Subcutaneous adipose tissue (tissue), 4 donors: ENCODE results near the gene CASKIN1. TPM values are rescaled to one million over a fixed set of nuclear protein-coding genes. Genes with fewer than 3 reads are reported as not detected.

Experiments used
- total RNA-seq, 4 donors: library from RNA; depleted of rRNA; stranded (reverse); fragments of >200 nt; gene quantifications; one replicate each; pipeline ENCODE4 v1.1.0, GENCODE V29; 2016
- TF ChIP-seq, protein P1 (sequence below): fragments of 450-650 bp; IDR thresholded peaks from one replicate; pipeline ENCODE4 v1.5.1; 2016; ENCODE audit warnings: low read depth, mild to moderate bottlenecking, control low read depth, antibody characterized with exemption, moderate library complexity

Gene CASKIN1
- total RNA-seq, 4 donors from 2014 or later = not detected

DNA sequence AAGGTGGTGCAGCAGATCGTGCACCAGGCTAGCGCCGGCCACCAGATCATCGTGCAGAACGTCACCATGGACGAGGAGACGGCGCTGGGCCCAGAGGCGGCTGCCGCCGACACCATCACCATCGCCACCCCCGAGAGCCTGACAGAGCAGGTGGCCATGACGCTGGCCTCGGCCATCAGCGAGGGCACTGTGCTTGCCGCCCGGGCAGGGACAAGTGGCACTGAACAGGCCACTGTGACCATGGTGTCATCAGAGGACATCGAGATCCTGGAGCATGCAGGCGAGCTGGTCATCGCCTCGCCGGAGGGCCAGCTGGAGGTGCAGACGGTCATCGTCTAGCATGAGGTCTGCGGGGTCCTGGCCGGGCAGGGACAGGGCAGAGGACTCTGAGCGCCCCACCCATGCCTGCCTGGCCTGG lies 38.8 kb upstream of the CASKIN1 start:
- TF ChIP-seq, protein P1, sequence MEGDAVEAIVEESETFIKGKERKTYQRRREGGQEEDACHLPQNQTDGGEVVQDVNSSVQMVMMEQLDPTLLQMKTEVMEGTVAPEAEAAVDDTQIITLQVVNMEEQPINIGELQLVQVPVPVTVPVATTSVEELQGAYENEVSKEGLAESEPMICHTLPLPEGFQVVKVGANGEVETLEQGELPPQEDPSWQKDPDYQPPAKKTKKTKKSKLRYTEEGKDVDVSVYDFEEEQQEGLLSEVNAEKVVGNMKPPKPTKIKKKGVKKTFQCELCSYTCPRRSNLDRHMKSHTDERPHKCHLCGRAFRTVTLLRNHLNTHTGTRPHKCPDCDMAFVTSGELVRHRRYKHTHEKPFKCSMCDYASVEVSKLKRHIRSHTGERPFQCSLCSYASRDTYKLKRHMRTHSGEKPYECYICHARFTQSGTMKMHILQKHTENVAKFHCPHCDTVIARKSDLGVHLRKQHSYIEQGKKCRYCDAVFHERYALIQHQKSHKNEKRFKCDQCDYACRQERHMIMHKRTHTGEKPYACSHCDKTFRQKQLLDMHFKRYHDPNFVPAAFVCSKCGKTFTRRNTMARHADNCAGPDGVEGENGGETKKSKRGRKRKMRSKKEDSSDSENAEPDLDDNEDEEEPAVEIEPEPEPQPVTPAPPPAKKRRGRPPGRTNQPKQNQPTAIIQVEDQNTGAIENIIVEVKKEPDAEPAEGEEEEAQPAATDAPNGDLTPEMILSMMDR = no peak

DNA sequence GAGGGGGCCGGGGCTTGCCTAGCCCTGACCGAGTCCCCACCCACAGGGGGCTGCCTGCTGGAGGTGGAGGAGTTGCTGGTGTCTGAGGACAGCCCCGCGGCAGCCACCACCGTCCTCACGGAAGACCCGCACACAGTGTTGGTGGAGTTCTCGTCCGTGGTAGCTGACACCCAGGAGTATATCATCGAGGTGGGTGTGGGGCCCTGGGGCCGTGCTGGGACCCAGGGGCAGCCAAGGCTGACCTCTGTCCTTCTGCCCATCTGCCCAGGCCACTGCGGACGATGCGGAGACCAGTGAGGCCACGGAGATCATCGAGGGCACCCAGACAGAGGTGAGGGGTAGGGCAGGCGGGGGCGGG lies 38.4 kb upstream of the CASKIN1 start:
- TF ChIP-seq, protein P1 = no peak

DNA sequence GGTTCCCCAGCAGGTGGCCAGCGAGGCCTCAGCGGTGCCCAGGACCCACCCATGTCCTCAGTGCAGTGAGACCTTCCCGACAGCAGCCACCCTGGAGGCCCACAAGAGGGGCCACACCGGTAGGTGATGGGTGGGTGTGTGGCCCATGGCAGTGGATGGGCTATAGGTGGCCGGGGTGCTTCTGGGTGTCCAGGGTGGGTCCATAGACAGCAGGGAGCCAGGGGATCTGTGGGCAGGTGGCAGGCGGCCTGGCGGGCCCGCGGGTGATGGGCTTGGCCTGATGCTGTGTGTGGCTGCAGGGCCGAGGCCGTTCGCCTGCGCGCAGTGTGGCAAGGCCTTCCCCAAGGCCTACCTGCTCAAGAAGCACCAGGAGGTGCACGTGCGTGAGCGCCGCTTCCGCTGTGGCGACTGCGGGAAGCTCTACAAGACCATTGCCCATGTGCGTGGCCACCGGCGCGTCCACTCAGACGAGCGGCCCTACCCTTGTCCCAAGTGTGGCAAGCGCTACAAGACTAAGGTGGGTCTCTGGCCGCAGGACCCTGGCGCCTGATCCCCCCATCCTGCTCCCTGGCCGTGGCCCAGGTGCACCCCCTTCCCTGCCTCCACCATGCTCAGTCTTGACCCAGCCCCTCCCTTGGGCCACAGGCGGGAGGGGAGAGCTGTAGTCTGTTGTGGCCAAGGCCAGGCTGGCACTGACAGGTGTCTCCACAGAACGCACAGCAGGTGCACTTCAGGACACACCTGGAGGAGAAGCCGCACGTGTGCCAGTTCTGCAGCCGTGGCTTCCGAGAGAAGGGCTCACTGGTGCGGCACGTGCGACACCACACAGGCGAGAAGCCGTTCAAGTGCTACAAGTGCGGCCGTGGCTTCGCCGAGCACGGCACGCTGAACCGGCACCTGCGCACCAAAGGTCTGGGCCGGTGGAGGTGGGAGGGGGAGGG lies 37.7 kb upstream of the CASKIN1 start:
- TF ChIP-seq, protein P1 = no peak

DNA sequence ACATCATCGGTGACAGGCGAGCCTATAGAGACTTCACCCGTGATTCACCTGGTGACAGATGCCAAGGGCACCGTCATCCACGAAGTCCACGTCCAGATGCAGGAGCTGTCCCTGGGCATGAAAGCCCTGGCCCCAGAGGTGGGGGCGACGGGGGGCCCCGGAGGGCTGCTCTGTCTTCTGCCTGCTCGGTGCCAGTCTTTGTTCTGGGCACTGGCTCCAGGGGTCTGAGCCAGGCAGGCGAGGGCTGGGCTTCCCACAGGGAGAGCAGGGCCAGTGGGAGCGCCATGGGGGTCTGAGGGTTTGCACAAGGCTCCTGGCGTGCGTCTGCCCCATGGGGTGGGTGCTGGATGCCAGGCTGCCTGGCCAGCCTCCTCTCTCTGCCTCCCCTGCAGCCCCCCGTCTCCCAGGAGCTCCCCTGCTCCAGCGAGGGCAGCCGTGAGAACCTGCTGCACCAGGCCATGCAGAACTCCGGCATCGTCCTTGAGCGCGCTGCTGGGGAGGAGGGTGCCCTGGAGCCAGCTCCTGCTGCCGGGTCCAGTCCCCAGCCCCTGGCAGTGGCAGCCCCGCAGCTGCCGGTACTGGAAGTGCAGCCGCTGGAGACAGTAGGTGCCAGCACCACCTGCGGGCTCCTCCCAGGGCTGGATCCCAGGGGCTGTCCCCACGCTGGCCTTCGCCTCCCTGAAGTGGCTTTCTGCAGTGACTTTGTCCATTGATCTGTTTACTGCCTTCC lies 36.8 kb upstream of the CASKIN1 start:
- TF ChIP-seq, protein P1 = no peak

DNA sequence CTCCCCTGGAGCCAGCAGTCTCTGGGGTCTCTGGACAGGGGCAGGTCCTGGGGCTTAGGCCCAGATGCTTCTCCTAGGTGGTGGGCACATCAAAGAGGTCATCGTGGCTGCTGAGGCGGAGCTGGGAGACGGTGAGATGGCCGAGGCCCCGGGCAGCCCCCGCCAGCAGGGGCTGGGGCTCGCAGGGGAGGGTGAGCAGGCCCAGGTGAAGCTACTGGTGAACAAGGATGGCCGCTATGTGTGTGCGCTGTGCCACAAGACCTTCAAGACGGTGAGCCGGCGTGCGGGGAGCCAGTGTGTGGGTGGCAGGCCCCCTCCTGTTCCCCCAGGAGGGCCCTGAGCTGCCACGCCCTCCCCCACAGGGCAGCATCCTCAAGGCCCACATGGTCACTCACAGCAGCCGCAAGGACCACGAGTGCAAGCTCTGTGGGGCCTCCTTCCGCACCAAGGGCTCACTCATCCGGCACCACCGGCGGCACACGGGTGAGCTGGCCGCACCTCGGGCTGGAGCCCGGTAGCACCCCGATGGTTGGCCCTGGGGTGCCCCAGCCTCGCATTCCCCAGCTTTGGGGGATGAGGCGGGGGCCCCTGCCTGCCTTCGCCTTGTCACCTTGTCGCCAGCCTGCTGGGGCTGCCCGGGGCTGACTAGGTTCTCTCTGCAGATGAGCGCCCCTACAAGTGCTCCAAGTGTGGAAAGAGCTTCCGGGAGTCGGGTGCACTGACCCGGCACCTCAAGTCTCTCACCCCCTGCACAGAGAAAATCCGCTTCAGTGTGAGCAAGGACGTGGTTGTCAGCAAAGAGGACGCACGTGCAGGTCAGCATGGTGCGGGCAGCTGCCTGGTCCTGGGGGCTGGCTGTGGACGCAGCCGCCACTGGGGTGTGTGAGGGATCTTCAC lies 35.9 kb upstream of the CASKIN1 start:
- TF ChIP-seq, protein P1 = no peak

DNA sequence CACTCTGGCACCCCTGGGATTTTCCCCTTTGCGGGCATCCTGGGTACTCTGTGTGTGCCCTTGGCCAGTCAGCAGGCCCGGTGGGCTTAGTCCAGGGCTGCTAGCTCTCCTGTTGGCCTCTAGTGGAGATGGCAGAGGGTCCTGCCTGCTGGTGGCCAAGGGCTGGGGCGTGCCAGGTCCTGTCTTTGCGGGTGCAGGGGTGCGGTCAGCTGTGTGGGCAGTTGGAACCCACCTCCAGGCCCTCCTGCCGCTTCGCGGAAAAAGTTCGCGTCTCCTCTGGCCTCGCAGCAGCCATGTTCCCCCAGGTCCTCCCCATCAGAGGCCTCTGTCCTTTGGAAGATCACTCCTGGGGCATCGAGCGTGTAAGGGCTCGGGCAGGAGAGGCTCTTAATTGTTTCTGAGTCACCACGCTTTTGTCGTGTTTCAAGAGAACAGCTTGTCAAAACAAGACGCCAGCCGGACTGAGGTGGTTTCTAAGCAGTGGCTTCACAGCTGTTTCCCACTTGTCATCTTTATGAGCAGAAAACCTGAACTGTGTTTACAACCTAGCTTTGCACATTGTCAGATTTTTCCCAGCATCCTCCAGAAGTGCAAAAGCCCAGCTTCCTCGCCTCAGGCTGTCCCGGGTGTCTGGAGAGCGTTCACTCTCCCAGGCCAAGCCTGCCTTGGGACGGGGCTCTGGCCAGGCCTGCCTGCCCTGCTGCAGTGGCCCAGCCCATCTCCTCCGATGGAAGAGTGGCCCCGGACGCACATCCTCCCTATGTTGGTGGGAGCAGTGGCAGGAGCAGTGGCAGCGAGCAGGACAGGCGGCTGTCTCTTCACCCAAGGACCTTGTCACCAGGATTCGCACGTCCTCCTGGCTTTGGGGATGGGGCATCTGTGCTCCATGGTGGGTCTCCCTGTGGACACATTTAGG lies 34.9 kb upstream of the CASKIN1 start:
- TF ChIP-seq, protein P1 = no peak
